ENCODE results near the gene SCAI.

- TF ChIP-seq SMC3 (IDR thresholded peaks at IDR 0.05; ENCODE audit: low read depth, low read length) = peak; percentile 75
- peak; percentile 87 for TF ChIP-seq RAD21 (IDR thresholded peaks at IDR 0.05; ENCODE audit: low read length)
- TF ChIP-seq CTCF (conservative IDR thresholded peaks at IDR 0.05; ENCODE audit: low read depth, low read length) = peak; percentile 96
- peak; percentile 57; the same call in 1 of the 2 replicates for TF ChIP-seq POLR2A (IDR thresholded peaks at IDR 0.05; ENCODE audit: low read depth, low read length)
- no peak for TF ChIP-seq FOS (IDR thresholded peaks at IDR 0.05; ENCODE audit: low read depth, low read length)
- no peak for TF ChIP-seq ELK1 (IDR thresholded peaks at IDR 0.05; ENCODE audit: borderline replicate concordance, low read depth, low read length)
- TF ChIP-seq USF2 (IDR thresholded peaks at IDR 0.05; ENCODE audit: low read depth, low read length) = 0 out of 2 replicates have a peak, but pooled peaks have one; percentile 21
- peak; percentile 31; the same call in 1 of the 2 replicates for TF ChIP-seq MXI1 (IDR thresholded peaks at IDR 0.05; ENCODE audit: borderline replicate concordance, low read depth, low read length)
- no peak for TF ChIP-seq CEBPB (IDR thresholded peaks at IDR 0.05; ENCODE audit: low read depth, low read length)
- TF ChIP-seq CHD1 (IDR thresholded peaks at IDR 0.05; ENCODE audit: low read depth, low read length) = no peak
- TF ChIP-seq BHLHE40 (IDR thresholded peaks at IDR 0.05; ENCODE audit: low read depth, low read length) = 0 out of 2 replicates have a peak, but pooled peaks have one; percentile 24
Measured at GRCh38 chr9:125143377-125144090, at the start of gene SCAI.
